Right lobe of liver (tissue), 6 donors: ENCODE measurements around the gene TECTA. TPM values are rescaled to one million over a fixed set of nuclear protein-coding genes. Genes with fewer than 3 reads are reported as not detected.

Experiments
- ATAC-seq, 4 donors: fragments of 200-7000 bp; cut with Tn5 transposase; one replicate each; pipeline ENCODE4 v1.9.1; 2020; ENCODE audit warnings: mild to moderate bottlenecking in 4 of 4, moderate library complexity in 4 of 4
- DNase-seq, 3 donors: peaks; one replicate each; pipeline ENCODE4 v3.0.0-alpha.2; 2020
- H3K27ac ChIP-seq, 3 donors: fragments of 200-600 bp; one replicate each; pipeline ENCODE4 v1.8.0; 2022
- H3K27me3 ChIP-seq, 2 donors: fragments of 200-600 bp; one replicate each; pipeline ENCODE4 v1.8.0; 2022
- H3K36me3 ChIP-seq, 4 donors: fragments of 200-600 bp; sonication (generic) in 1 of 4; one replicate each; pipeline versions ENCODE4 v1.5.1 to v1.8.0; 2017 to 2022; ENCODE audit warnings: control low read depth in 1 of 4
- H3K4me1 ChIP-seq, 4 donors: fragments of 200-600 bp; sonication (generic) in 1 of 4; one replicate each; pipeline versions ENCODE4 v1.5.1 to v1.8.0; 2017 to 2022; ENCODE audit warnings: control low read depth in 1 of 4
- H3K4me3 ChIP-seq, 3 donors: fragments of 200-600 bp; one replicate each; pipeline ENCODE4 v1.8.0; 2022
- H3K9me3 ChIP-seq, 4 donors: fragments of 200-600 bp; sonication (generic) in 1 of 4; one replicate each; pipeline versions ENCODE4 v1.5.1 to v1.8.0; 2017 to 2022; ENCODE audit warnings: control low read depth in 1 of 4
- POLR2A ChIP-seq: fragments of 450-650 bp; IDR thresholded peaks from one replicate; pipeline ENCODE4 v1.6.1; 2017; ENCODE audit warnings: antibody characterized with exemption, mild to moderate bottlenecking
- WGBS: methylation state at CpG from one replicate; pipeline ENCODE4 v1.1.6; 2018; ENCODE audit warnings: low coverage, low lambda C conversion rate; ENCODE audit not compliant: insufficient coverage; ENCODE audit errors: missing lambda C conversion rate; 5-methylcytosine and 5-hydroxymethylcytosine counted together
- intact Hi-C, 2 donors: fragments of 100-400 bp; cut with DNase I; formaldehyde crosslinking; loops; one replicate each; pipeline versions ENCODE4 v1.11.2 to v1.14.1; 2022
- total RNA-seq, 6 experiments: library from RNA; depleted of rRNA in 2 of 6; stranded (reverse); fragments of >200 nt in 2 of 6; fragmentation: NEBNext Ultra II Directional in 3 of 6; extraction: Animal tissue kit (Norgen Biotek cat#: 25700) in 3 of 6; gene quantifications; one replicate each; pipeline versions ENCODE4 v1.1.0 to v1.2.4, GENCODE V29; 2016 to 2023
- TF ChIP-seq, protein P1 (sequence below), 4 donors: fragments of 200-600 bp in 3 of 4; fragments of 450-650 bp in 1 of 4; IDR thresholded peaks; one replicate each; pipeline versions ENCODE4 v1.5.1 to v1.8.0; 2016 to 2022; ENCODE audit warnings: antibody characterized with exemption in 4 of 4, mild to moderate bottlenecking in 2 of 4
- donor health status: DM: no; HTN: yes; CAD: no.
- donor health status: DM: no; HTN: no; CAD: no.
- donor health status: DM: no; HTN: no; CAD: no.
- donor health status: DM: no; HTN: yes; CAD: no.
- donor health status: DM: no; HTN: yes; CAD: no.

TECTA gene
- total RNA-seq, 6 experiments from 2014 or later: 0.24 to 1.2 (median 0.52) TPM

DNA sequence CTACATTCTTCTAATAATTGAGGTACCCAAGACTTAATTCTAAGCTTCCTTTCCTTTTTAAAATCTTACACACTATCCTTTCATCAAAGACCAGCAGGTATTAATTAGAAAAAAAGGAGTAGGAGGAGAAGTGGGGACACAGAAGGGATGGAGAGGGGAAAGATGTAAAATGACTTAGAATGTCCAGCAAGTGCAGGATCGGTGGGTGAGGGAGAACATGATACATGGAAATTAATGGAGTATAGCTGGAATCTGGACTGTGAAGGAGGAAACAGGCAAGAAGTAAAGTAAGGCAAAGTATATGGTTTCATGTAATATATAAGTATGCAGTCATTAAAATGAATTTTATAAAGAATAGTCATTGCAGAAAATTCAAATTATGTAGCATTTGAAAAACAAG, 127.8 kb downstream of the TECTA start:
- H3K4me3 ChIP-seq: no peak overlapping the region
- H3K9me3 ChIP-seq: no peaks in the 10 kb centered on the region
- ATAC-seq (no peak), DNase-seq (no peak)
- intact Hi-C loops: no loop called here
- H3K27ac ChIP-seq: no peak overlapping the region
- TF ChIP-seq, protein P1, sequence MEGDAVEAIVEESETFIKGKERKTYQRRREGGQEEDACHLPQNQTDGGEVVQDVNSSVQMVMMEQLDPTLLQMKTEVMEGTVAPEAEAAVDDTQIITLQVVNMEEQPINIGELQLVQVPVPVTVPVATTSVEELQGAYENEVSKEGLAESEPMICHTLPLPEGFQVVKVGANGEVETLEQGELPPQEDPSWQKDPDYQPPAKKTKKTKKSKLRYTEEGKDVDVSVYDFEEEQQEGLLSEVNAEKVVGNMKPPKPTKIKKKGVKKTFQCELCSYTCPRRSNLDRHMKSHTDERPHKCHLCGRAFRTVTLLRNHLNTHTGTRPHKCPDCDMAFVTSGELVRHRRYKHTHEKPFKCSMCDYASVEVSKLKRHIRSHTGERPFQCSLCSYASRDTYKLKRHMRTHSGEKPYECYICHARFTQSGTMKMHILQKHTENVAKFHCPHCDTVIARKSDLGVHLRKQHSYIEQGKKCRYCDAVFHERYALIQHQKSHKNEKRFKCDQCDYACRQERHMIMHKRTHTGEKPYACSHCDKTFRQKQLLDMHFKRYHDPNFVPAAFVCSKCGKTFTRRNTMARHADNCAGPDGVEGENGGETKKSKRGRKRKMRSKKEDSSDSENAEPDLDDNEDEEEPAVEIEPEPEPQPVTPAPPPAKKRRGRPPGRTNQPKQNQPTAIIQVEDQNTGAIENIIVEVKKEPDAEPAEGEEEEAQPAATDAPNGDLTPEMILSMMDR (IDR thresholded peaks at IDR 0.05): no peak
- TF ChIP-seq POLR2A: no peak
- no peaks in the 10 kb centered on the region for H3K27me3 ChIP-seq
- 90% methylated on average over 1 of the region's 1 CpG for WGBS
- peaks cover 0 to 47% (median 18%) of the 10 kb centered on the region in 4 donors for H3K4me1 ChIP-seq
- no peaks in the 10 kb centered on the region for H3K36me3 ChIP-seq

DNA sequence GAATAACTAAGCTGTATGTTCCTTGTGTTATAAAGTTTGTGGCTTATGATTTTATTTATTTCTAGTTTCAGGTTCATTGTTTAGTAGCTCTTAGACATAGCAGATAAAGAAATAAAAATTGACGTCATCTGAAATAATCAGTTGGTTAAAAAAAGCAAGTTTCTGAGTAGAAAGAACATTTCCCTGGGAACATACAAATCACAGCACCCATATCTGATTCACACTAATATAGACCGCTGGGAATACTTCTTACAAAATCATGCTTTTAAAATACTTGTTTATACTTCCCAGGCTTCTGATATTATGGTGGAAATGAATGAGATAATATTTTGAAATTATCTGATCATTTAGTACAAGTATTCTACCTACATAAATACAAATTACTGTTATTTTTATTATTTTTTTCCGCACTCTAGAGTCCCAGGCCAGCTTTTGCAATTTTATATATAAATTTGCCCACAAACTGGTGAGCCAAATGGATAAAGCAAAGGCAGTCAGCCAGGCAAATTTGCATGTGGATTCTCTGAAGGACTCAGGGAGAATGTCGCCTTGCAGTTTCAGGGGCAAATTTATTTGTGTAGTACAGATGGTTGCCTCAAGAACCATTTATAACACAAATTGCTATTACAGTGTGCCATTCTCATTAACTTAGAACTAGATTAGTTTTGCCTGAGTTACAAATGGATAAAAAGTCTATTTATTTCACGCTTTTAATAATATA, 128.6 kb downstream of the TECTA start:
- ATAC-seq: no peak
- WGBS: 36% methylated on average over 5 of the region's 5 CpGs
- Histone ChIP-seq H3K9me3 (no peaks in the 10 kb centered on the region), H3K4me3 (no peak overlapping the region), H3K27me3 (no peaks in the 10 kb centered on the region), H3K27ac (peak overlapping the region; percentile 9 to 93 (median 86)), H3K4me1 (peaks cover 0 to 55% (median 22%) of the 10 kb centered on the region in 4 donors), H3K36me3 (no peaks in the 10 kb centered on the region)
- TF ChIP-seq, protein P1 (IDR thresholded peaks at IDR 0.05): no peak
- no peak for TF ChIP-seq POLR2A
- intact Hi-C loops: no loop called here
- DNase-seq: no peak

DNA sequence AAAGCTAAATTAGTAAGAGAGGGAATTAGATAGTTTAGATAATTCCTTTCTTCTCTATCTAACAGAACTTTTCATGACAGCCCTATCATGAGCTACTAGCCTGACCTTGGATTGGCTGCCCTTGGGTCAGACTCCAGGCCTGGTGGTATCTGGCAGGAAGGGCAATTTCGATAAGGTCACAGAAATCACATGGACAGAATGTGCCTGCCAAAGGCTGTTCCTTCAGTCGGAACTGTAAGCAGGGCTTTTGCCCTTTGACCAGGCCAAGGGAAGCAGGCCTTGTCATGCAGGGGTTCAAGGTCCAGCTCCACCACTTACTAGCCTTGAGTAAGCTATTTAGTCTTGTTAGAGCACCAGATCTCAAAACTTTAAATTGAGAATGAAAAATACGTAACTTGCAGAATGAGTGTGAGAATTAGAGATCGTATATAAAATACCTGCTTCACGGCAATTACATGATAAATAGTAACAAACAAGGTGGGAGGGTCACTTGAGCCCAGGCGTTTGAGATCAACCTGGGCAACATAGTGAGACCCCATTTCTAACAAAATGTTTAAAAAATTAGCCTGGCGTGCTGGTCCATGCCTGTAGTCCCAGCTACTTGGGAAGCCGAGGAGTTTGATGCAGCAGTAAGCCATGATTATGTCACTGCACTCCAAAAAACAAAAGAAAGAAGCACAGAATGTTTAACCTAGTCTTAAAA, 130.7 kb downstream of the TECTA start:
- DNase-seq (peak; percentile 80 to 95 (median 88)), ATAC-seq (peak; percentile 72 to 87 (median 83))
- Histone ChIP-seq H3K27me3 (no peaks in the 10 kb centered on the region), H3K27ac (peak overlapping the region; percentile 56 to 93 (median 86)), H3K4me3 (no peak overlapping the region), H3K9me3 (no peaks in the 10 kb centered on the region), H3K4me1 (peaks cover 0 to 65% (median 31%) of the 10 kb centered on the region in 4 donors), H3K36me3 (no peaks in the 10 kb centered on the region)
- 22% methylated on average over 7 of the region's 8 CpGs for WGBS
- TF ChIP-seq, protein P1 (IDR thresholded peaks at IDR 0.05): no peak
- no peak for TF ChIP-seq POLR2A
- intact Hi-C loops: no loop called here

DNA sequence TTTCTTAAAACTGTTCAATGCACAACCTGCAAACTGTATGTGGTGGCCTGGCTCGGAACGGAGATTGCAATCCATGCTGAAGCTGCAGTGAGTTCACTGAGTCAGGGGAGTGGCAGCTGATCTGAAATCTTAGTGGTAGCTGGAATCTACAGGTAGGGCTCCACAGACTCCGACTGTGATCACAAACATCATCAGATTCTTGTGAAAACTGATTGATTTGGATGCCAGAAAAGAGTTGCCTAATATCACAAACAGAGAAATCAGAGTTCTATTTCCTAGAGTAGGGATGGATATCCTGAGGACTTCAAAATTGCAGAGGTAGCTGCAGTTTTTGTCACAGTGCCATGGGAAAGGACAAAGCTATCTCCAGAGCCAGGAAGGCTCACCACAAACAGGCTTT, 134.0 kb downstream of the TECTA start:
- H3K27ac ChIP-seq: peak overlapping the region; percentile 1 to 93 (median 86)
- peaks cover 0 to 72% (median 30%) of the 10 kb centered on the region in 4 donors for H3K4me1 ChIP-seq
- intact Hi-C loops: no loop called here
- DNase-seq (peak; percentile 34 to 83 (median 66)), ATAC-seq (peak; percentile 71 to 82 (median 78))
- H3K36me3 ChIP-seq: no peaks in the 10 kb centered on the region
- no peak overlapping the region for H3K4me3 ChIP-seq
- 29% methylated on average over 3 of the region's 3 CpGs for WGBS
- H3K9me3 ChIP-seq: no peaks in the 10 kb centered on the region
- H3K27me3 ChIP-seq: no peaks in the 10 kb centered on the region
- TF ChIP-seq, protein P1 (IDR thresholded peaks at IDR 0.05): no peak
- peak; percentile 75 for TF ChIP-seq POLR2A
